Non-pigmented ciliary epithelial cell (primary cell): ENCODE results near the gene ARMH4.

ENCODE experiments used
- DNase-seq: peaks from one replicate; pipeline ENCODE4 v3.0.0-alpha.2; 2010; ENCODE audit warnings: low read depth

Gene ARMH4

GRCh38 chr14:58098507-58098906 lies 53.5 kb downstream of the ARMH4 start:
- no peak for DNase-seq

GRCh38 chr14:58096731-58097130 lies 55.3 kb downstream of the ARMH4 start:
- no peak for DNase-seq

GRCh38 chr14:58091883-58092630 lies 60.0 kb downstream of the ARMH4 start:
- DNase-seq, result no peak

- DNase-seq, result no peak
These were observed 62.4 kb downstream of the ARMH4 start for GRCh38 chr14:58089612-58090011.

GRCh38 chr14:58088961-58089360 lies 63.1 kb downstream of the ARMH4 start:
- DNase-seq, result no peak

- no peak for DNase-seq
These were observed 66.1 kb downstream of the ARMH4 start for GRCh38 chr14:58085877-58086276.

GRCh38 chr14:58082491-58083098 lies 69.4 kb downstream of the ARMH4 start:
- DNase-seq, result peak; percentile 75

- DNase-seq, result no peak
These were observed 70.0 kb downstream of the ARMH4 start for GRCh38 chr14:58082011-58082410.

GRCh38 chr14:58078471-58078870 lies 73.5 kb downstream of the ARMH4 start:
- no peak for DNase-seq

- peak; percentile 59 for DNase-seq
These were observed 73.9 kb downstream of the ARMH4 start for GRCh38 chr14:58078068-58078467.

- no peak for DNase-seq
These were observed 74.4 kb downstream of the ARMH4 start for GRCh38 chr14:58077621-58078020.

GRCh38 chr14:58073516-58073915 lies 78.5 kb downstream of the ARMH4 start:
- DNase-seq, result no peak

- DNase-seq, result peak; percentile 42
These were observed 79.5 kb downstream of the ARMH4 start for GRCh38 chr14:58072288-58073071.

GRCh38 chr14:58071341-58071740 lies 80.7 kb downstream of the ARMH4 start:
- no peak for DNase-seq

- DNase-seq, result no peak
These were observed 83.7 kb downstream of the ARMH4 start for GRCh38 chr14:58068306-58068705.

- DNase-seq, result no peak
These were observed 85.9 kb downstream of the ARMH4 start for GRCh38 chr14:58066115-58066514.

- no peak for DNase-seq
These were observed 90.4 kb downstream of the ARMH4 start for GRCh38 chr14:58061581-58061980.

GRCh38 chr14:58060898-58061297 lies 91.1 kb downstream of the ARMH4 start:
- no peak for DNase-seq

GRCh38 chr14:58060077-58060476 lies 91.9 kb downstream of the ARMH4 start:
- DNase-seq, result no peak

GRCh38 chr14:58059126-58059525 lies 92.9 kb downstream of the ARMH4 start:
- DNase-seq, result no peak

- no peak for DNase-seq
These were observed 96.5 kb downstream of the ARMH4 start for GRCh38 chr14:58055497-58056010.

- DNase-seq, result no peak
These were observed 97.9 kb downstream of the ARMH4 start for GRCh38 chr14:58054100-58054499.

GRCh38 chr14:58048219-58048618 lies 103.8 kb downstream of the ARMH4 start:
- no peak for DNase-seq
